ENCODE results near the gene LAMB3. TPM values are rescaled to one million over a fixed set of nuclear protein-coding genes. Genes with fewer than 3 reads are reported as not detected.

LAMB3 gene
- total RNA-seq, 1 donor from 2014 or later = 8.5 TPM

GRCh38 chr1:209598227-209598626, 54.0 kb downstream of the LAMB3 start:
- no peak for DNase-seq (ENCODE audit: low read depth)

GRCh38 chr1:209597499-209597898, 54.7 kb downstream of the LAMB3 start:
- no peak for DNase-seq (ENCODE audit: low read depth)

- no peak for DNase-seq (ENCODE audit: low read depth)
These were observed 56.5 kb downstream of the LAMB3 start for GRCh38 chr1:209595599-209596285.

- no peak for DNase-seq (ENCODE audit: low read depth)
These were observed 57.2 kb downstream of the LAMB3 start for GRCh38 chr1:209595028-209595427.

- no peak for DNase-seq (ENCODE audit: low read depth)
These were observed 57.8 kb downstream of the LAMB3 start for GRCh38 chr1:209594440-209594839.

GRCh38 chr1:209593747-209594146, 58.5 kb downstream of the LAMB3 start:
- DNase-seq (ENCODE audit: low read depth) = no peak

GRCh38 chr1:209590405-209590804, 61.8 kb downstream of the LAMB3 start:
- DNase-seq (ENCODE audit: low read depth) = peak; percentile 51

GRCh38 chr1:209589863-209590262, 62.4 kb downstream of the LAMB3 start:
- no peak for DNase-seq (ENCODE audit: low read depth)

GRCh38 chr1:209589440-209589839, 62.8 kb downstream of the LAMB3 start:
- no peak for DNase-seq (ENCODE audit: low read depth)

- DNase-seq (ENCODE audit: low read depth) = no peak
These were observed 64.4 kb downstream of the LAMB3 start for GRCh38 chr1:209587789-209588188.

- no peak for DNase-seq (ENCODE audit: low read depth)
These were observed 65.9 kb downstream of the LAMB3 start for GRCh38 chr1:209586221-209586740.

- peak; percentile 75 for DNase-seq (ENCODE audit: low read depth)
These were observed 66.6 kb downstream of the LAMB3 start for GRCh38 chr1:209585672-209586071.

- DNase-seq (ENCODE audit: low read depth) = no peak
These were observed 67.0 kb downstream of the LAMB3 start for GRCh38 chr1:209585197-209585596.

- DNase-seq (ENCODE audit: low read depth) = no peak
These were observed 68.0 kb downstream of the LAMB3 start for GRCh38 chr1:209584231-209584672.

- no peak for DNase-seq (ENCODE audit: low read depth)
These were observed 68.8 kb downstream of the LAMB3 start, which contains the start of gene CAMK1G for GRCh38 chr1:209583408-209583807. Gene CAMK1G (plus strand): TSS chr1:209583714. CDS start chr1:209594984, 11,270 bp downstream.

- no peak for DNase-seq (ENCODE audit: low read depth)
These were observed 71.6 kb downstream of the LAMB3 start for GRCh38 chr1:209580577-209580976.

- DNase-seq (ENCODE audit: low read depth) = no peak
These were observed 74.9 kb downstream of the LAMB3 start for GRCh38 chr1:209577346-209577745.

GRCh38 chr1:209576392-209577197, 75.6 kb downstream of the LAMB3 start:
- peak; percentile 83 for DNase-seq (ENCODE audit: low read depth)

GRCh38 chr1:209570743-209571142, 81.5 kb downstream of the LAMB3 start:
- no peak for DNase-seq (ENCODE audit: low read depth)

- DNase-seq (ENCODE audit: low read depth) = peak; percentile 71
These were observed 82.6 kb downstream of the LAMB3 start for GRCh38 chr1:209569455-209570207.

GRCh38 chr1:209567698-209568175, 84.5 kb downstream of the LAMB3 start:
- peak; percentile 61 for DNase-seq (ENCODE audit: low read depth)
